BJ (cell line): Measurements from ENCODE around the gene KIAA0753. TPM values are rescaled to one million over a fixed set of nuclear protein-coding genes. Genes with fewer than 3 reads are reported as not detected.

Experiments used
- CTCF ChIA-PET: fragments of 350-600 bp; formaldehyde crosslinking; extraction: SDS; loops from one replicate; lab custom pipeline; 2021; ENCODE audit warnings: antibody characterized with exemption, inconsistent platforms; lab: Yijun Ruan, JAX
- POLR2A ChIA-PET: fragments of 300-600 bp; sonication (Branson Sonifier 250); formaldehyde crosslinking; extraction: SDS; loops from one replicate; lab custom pipeline; 2021; ENCODE audit warnings: antibody characterized with exemption; lab: Charles Lee
- DNase-seq: peaks from one replicate; pipeline ENCODE4 v3.0.0-alpha.2; 2011; ENCODE audit warnings: low read depth
- H3K27me3 ChIP-seq: 2 replicates; pipeline ENCODE4 v1.6.0; 2011; ENCODE audit warnings: low read length; ENCODE audit not compliant: control insufficient read depth, insufficient read depth
- H3K36me3 ChIP-seq: 2 replicates; pipeline ENCODE4 v1.5.1; 2011; ENCODE audit warnings: low read length; ENCODE audit not compliant: control insufficient read depth, insufficient read depth
- H3K4me3 ChIP-seq: 2 replicates; pipeline ENCODE4 v1.5.1; 2011; ENCODE audit warnings: low read depth, mild to moderate bottlenecking, control low read depth, low read length
- CTCF ChIP-seq: IDR thresholded peaks from 2 replicates; pipeline ENCODE4 v1.5.1; 2011; ENCODE audit warnings: low read depth, mild to moderate bottlenecking, control low read depth, inconsistent platforms, low read length, moderate library complexity; ENCODE audit not compliant: insufficient read depth
- polyA minus RNA-seq: library from RNA; depleted of rRNA, polyadenylated mRNA; stranded (reverse); fragments of >200 nt; gene quantifications from 2 replicates; pipeline ENCODE4 v1.2.3, GENCODE V29; 2011; rRNA and poly(A)+ RNA removed
- polyA plus RNA-seq: library from polyadenylated mRNA; depleted of rRNA; stranded (reverse); fragments of >200 nt; gene quantifications from 2 replicates; pipeline ENCODE4 v1.2.3, GENCODE V29; 2011; rRNA removed

Gene KIAA0753
- polyA plus RNA-seq, result 5.4 and 7.9 TPM in 2 replicates
- polyA minus RNA-seq, result 10.5 and 11.0 TPM in 2 replicates

GRCh38 chr17:6640536-6641246 is at the start of gene KIAA0753, which contains the start of gene TXNDC17:
TSS of gene KIAA0753 (minus strand) at chr17:6640711. CDS start at chr17:6635103, 5,608 bp downstream.
TSS of gene TXNDC17 (plus strand) at chr17:6641060. CDS start at chr17:6641083, 23 bp downstream.
- DNase-seq, result peak; percentile 63
- POLR2A ChIA-PET, result interaction anchor here (0.6 kb wide), 1 partner anchor 1909 kb away, joined by 4 read pairs; no protein-coding TSS in a partner anchor
- Histone ChIP-seq H3K27me3 (no peaks in the 10 kb centered on the region), H3K4me3 (peak within 1 kb of the TSS; percentile 84), H3K36me3 (peaks cover 2% of the 10 kb centered on the region)
- no peak for TF ChIP-seq CTCF
- CTCF ChIA-PET, result interaction anchor here (1.0 to 2.7 kb wide), 3 partner anchors 13 to 168 kb away, joined by 4 to 17 read pairs (median 4); no protein-coding TSS in a partner anchor

GRCh38 chr17:6688944-6689343 is 48.4 kb upstream of the KIAA0753 start:
- Histone ChIP-seq H3K36me3 (no peaks in the 10 kb centered on the region), H3K27me3 (peaks cover 2% of the 10 kb centered on the region; the same call in 1 of the 2 replicates), H3K4me3 (no peak overlapping the region)
- ChIA-PET POLR2A (no interaction called here), CTCF (no interaction called here)
- no peak for DNase-seq
- TF ChIP-seq CTCF, result no peak

GRCh38 chr17:6686026-6686425 is 45.5 kb upstream of the KIAA0753 start:
- no peaks in the 10 kb centered on the region; the same call in 1 of the 2 replicates for H3K27me3 ChIP-seq
- CTCF ChIA-PET, result no interaction called here
- TF ChIP-seq CTCF, result no peak

GRCh38 chr17:6684881-6685767 is 44.6 kb upstream of the KIAA0753 start:
- ChIA-PET POLR2A (no interaction called here), CTCF (interaction anchor here (0.7 kb wide), 1 partner anchor 8 kb away, joined by 3 read pairs; no protein-coding TSS in a partner anchor)
- Histone ChIP-seq H3K4me3 (no peak overlapping the region), H3K27me3 (no peaks in the 10 kb centered on the region; the same call in 1 of the 2 replicates), H3K36me3 (no peaks in the 10 kb centered on the region)
- DNase-seq, result no peak
- TF ChIP-seq CTCF, result no peak

More at GRCh38 chr17:6686026-6686425, 45.5 kb upstream of the KIAA0753 start:
- POLR2A ChIA-PET, result no interaction called here
- no peaks in the 10 kb centered on the region for H3K36me3 ChIP-seq
- no peak overlapping the region for H3K4me3 ChIP-seq
- DNase-seq, result no peak

GRCh38 chr17:6684460-6684783 is 43.9 kb upstream of the KIAA0753 start:
- POLR2A ChIA-PET, result no interaction called here
- H3K36me3 ChIP-seq, result no peaks in the 10 kb centered on the region
- CTCF ChIA-PET, result no interaction called here
- no peak for TF ChIP-seq CTCF
- no peaks in the 10 kb centered on the region; the same call in 1 of the 2 replicates for H3K27me3 ChIP-seq
- no peak overlapping the region for H3K4me3 ChIP-seq
- no peak for DNase-seq
